Activated CD4-positive, alpha-beta T cell treated with anti-CD3 and anti-CD28 coated beads, Interleukin-2, amount 10 ng/mL, durations not matched to agents 24 days and 14 days (primary cell): ENCODE measurements around the gene FAM241B. TPM values are rescaled to one million over a fixed set of nuclear protein-coding genes. Genes with fewer than 3 reads are reported as not detected.

Experiments used
- DNase-seq: peaks from one replicate; pipeline ENCODE4 v3.0.0; 2022
- H3K27ac Mint-ChIP-seq: one replicate; pipeline ENCODE4 v1.8.0; 2022; ENCODE audit warnings: mild to moderate bottlenecking, mixed read lengths
- H3K27me3 Mint-ChIP-seq: one replicate; pipeline ENCODE4 v1.8.0; 2022; ENCODE audit warnings: mixed read lengths
- H3K36me3 Mint-ChIP-seq: one replicate; pipeline ENCODE4 v1.8.0; 2022; ENCODE audit warnings: low read depth, mild to moderate bottlenecking, mixed read lengths
- H3K4me1 Mint-ChIP-seq: one replicate; pipeline ENCODE4 v1.8.0; 2021; ENCODE audit warnings: mixed read lengths
- H3K4me3 Mint-ChIP-seq: one replicate; pipeline ENCODE4 v1.8.0; 2022; ENCODE audit warnings: mild to moderate bottlenecking, moderate library complexity, mixed read lengths
- H3K9me3 Mint-ChIP-seq: one replicate; pipeline ENCODE4 v1.8.0; 2021; ENCODE audit warnings: mixed read lengths
- intact Hi-C: fragments of 100-400 bp; cut with micrococcal nuclease; formaldehyde crosslinking; loops from one replicate; pipeline ENCODE4 v1.15.1; 2023
- total RNA-seq: library from RNA; stranded (reverse); gene quantifications from 2 replicates; pipeline ENCODE4 v1.2.3, GENCODE V29; 2022

FAM241B gene
- total RNA-seq, 1 donor from 2014 or later = 11.8 TPM

- Mint-ChIP-seq H3K4me1 (peaks cover 5% of the 10 kb centered on the region), H3K4me3 (no peak overlapping the region), H3K27ac (no peak overlapping the region), H3K9me3 (no peaks in the 10 kb centered on the region), H3K27me3 (peaks cover 9% of the 10 kb centered on the region), H3K36me3 (no peaks in the 10 kb centered on the region)
- no peak for DNase-seq
- intact Hi-C loops = no loop called here
Measured at GRCh38 chr10:69661414-69662172, 31.5 kb downstream of the FAM241B start.

DNA sequence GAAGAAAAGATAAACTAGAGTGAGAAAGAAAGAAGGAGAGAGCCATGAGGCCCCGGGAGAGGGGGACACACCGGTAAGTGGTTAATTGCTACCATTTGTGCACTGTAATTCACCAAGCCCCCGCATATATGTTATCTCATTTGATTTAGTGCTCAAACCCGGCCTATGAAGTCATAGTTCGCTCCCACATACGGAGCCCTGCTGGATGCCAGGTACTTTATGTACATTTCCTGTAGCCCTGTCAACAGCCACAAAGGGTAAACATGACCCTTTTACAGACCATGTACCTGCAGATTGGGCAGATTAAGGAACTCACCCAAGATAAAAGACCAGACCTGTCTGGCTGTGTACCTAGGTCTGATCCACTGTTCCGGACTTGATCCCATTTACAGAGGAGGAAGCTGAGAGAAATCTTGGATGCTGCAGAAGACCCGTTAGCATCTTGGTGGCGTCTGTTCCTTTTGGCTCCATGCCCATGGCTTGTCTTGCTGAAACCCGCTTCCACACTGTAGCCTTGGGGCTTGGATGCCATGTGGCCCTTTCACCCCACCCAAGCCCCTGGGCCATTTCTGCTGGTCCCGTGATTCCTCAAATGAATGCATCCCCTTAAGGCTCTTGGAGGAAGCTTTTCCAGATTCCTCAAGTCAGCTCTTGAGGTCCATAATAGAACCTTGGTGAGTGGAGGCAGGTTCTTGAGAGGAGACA, 32.3 kb downstream of the FAM241B start:
- peaks cover 11% of the 10 kb centered on the region for H3K27me3 Mint-ChIP-seq
- H3K36me3 Mint-ChIP-seq = no peaks in the 10 kb centered on the region
- H3K9me3 Mint-ChIP-seq = no peaks in the 10 kb centered on the region
- H3K4me3 Mint-ChIP-seq = no peak overlapping the region
- no peak for DNase-seq
- peaks cover 5% of the 10 kb centered on the region for H3K4me1 Mint-ChIP-seq
- no peak overlapping the region for H3K27ac Mint-ChIP-seq
- intact Hi-C loops = no loop called here

- intact Hi-C loops = no loop called here
- no peaks in the 10 kb centered on the region for H3K36me3 Mint-ChIP-seq
- no peaks in the 10 kb centered on the region for H3K9me3 Mint-ChIP-seq
- no peak overlapping the region for H3K4me3 Mint-ChIP-seq
- peaks cover 5% of the 10 kb centered on the region for H3K4me1 Mint-ChIP-seq
- no peak for DNase-seq
- H3K27me3 Mint-ChIP-seq = peaks cover 8% of the 10 kb centered on the region
- no peak overlapping the region for H3K27ac Mint-ChIP-seq
Measured at GRCh38 chr10:69662901-69663300, 32.9 kb downstream of the FAM241B start.

DNA sequence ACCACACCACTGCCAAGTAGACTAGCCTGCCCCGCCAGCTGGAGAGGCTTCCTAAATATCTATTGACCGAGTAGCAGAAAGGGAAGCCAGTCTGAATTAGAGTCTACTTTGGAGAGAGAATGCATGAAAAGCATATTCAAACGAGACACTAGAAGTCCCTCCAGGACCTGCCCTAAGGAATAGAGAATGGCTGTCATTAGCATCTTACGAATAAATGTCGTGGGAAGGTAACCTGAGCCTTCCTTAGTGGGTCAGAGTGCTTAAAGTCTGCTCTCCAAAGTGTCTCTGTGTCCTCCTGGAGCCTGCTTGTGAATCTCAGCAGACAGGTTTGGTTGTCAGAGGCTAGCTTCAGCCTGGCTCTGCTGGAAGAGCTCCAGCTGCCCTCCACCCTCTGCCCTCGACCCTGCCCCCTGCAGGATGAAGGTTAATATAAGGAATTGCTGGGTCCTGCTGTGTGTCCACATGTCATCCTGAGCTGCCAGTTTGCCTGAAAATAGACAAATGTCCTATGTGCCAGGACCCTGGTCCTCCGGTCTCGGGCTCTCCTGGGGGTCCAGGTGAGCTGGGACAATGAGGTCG, 33.4 kb downstream of the FAM241B start:
- DNase-seq = no peak
- H3K27ac Mint-ChIP-seq = no peak overlapping the region
- intact Hi-C loops = no loop called here
- no peaks in the 10 kb centered on the region for H3K9me3 Mint-ChIP-seq
- H3K4me3 Mint-ChIP-seq = no peak overlapping the region
- H3K36me3 Mint-ChIP-seq = no peaks in the 10 kb centered on the region
- H3K27me3 Mint-ChIP-seq = peaks cover 8% of the 10 kb centered on the region
- H3K4me1 Mint-ChIP-seq = peaks cover 5% of the 10 kb centered on the region

- Mint-ChIP-seq H3K4me3 (no peak overlapping the region), H3K9me3 (no peaks in the 10 kb centered on the region), H3K36me3 (no peaks in the 10 kb centered on the region), H3K27me3 (peaks cover 7% of the 10 kb centered on the region), H3K27ac (no peak overlapping the region), H3K4me1 (peaks cover 5% of the 10 kb centered on the region)
- intact Hi-C loops = no loop called here
- DNase-seq = no peak
Measured at GRCh38 chr10:69665474-69666320, 35.6 kb downstream of the FAM241B start.

DNA sequence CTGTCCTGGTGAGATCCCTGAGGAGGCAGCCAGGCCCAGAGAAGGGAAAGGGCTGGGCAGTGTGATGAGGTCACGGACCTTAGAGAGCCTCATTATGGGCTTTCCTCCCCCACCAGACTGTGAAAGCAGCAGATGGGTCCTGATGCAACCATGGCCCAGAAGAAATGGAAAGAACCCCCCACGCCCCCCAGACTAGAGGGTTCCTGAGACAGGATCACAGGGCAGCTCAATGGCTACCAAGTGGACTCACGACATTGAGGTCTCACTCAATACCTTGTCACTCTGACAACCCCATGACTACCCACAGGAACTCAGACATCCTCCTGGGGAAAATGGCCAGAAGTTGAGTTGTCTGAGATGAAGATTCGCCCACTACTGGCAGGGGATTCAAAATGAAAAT, 36.7 kb downstream of the FAM241B start:
- no peak for DNase-seq
- Mint-ChIP-seq H3K27me3 (peaks cover 7% of the 10 kb centered on the region), H3K4me3 (no peak overlapping the region), H3K9me3 (peaks cover 3% of the 10 kb centered on the region), H3K36me3 (no peaks in the 10 kb centered on the region), H3K4me1 (peaks cover 3% of the 10 kb centered on the region), H3K27ac (no peak overlapping the region)
- intact Hi-C loops = no loop called here

DNA sequence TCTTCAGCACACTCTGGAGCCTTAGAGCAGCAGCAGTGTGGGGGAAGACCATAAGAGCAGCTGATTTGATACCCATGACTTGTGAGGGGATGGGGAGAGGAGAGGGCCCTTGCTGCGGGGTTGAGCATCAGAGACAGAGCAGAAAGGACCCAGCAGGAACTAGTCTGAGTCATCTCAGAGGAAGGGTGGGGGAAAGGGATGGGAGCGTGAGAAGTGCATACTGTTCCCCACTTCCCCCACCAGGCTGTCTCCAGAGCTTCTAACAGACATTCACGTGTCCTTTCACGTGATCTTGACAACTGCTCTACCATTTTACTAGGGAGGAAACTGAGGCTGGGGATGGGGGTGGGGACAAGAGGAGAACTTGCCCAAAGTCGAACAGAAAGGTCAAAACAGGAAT, 38.7 kb downstream of the FAM241B start:
- Mint-ChIP-seq H3K27ac (no peak overlapping the region), H3K27me3 (peaks cover 9% of the 10 kb centered on the region), H3K4me3 (no peak overlapping the region), H3K9me3 (peaks cover 3% of the 10 kb centered on the region), H3K36me3 (no peaks in the 10 kb centered on the region), H3K4me1 (no peaks in the 10 kb centered on the region)
- intact Hi-C loops = no loop called here
- DNase-seq = no peak

- intact Hi-C loops = no loop called here
- Mint-ChIP-seq H3K27ac (no peak overlapping the region), H3K27me3 (peaks cover 9% of the 10 kb centered on the region), H3K36me3 (no peaks in the 10 kb centered on the region), H3K4me3 (no peak overlapping the region), H3K9me3 (peaks cover 3% of the 10 kb centered on the region), H3K4me1 (no peaks in the 10 kb centered on the region)
- DNase-seq = no peak
Measured at GRCh38 chr10:69669409-69669808, 39.4 kb downstream of the FAM241B start.

- no peaks in the 10 kb centered on the region for H3K36me3 Mint-ChIP-seq
- H3K27me3 Mint-ChIP-seq = peaks cover 6% of the 10 kb centered on the region
- intact Hi-C loops = no loop called here
- no peak overlapping the region for H3K27ac Mint-ChIP-seq
- no peaks in the 10 kb centered on the region for H3K4me1 Mint-ChIP-seq
- H3K9me3 Mint-ChIP-seq = peaks cover 3% of the 10 kb centered on the region
- DNase-seq = no peak
- no peak overlapping the region for H3K4me3 Mint-ChIP-seq
Measured at GRCh38 chr10:69673521-69673920, 43.5 kb downstream of the FAM241B start.

GRCh38 chr10:69674786-69675185, 44.7 kb downstream of the FAM241B start:
- Mint-ChIP-seq H3K27me3 (peaks cover 5% of the 10 kb centered on the region), H3K4me3 (no peak overlapping the region), H3K27ac (no peak overlapping the region), H3K36me3 (no peaks in the 10 kb centered on the region), H3K4me1 (no peaks in the 10 kb centered on the region), H3K9me3 (peaks cover 3% of the 10 kb centered on the region)
- DNase-seq = no peak
- intact Hi-C loops = no loop called here

GRCh38 chr10:69676301-69676700, 46.3 kb downstream of the FAM241B start:
- no peaks in the 10 kb centered on the region for H3K36me3 Mint-ChIP-seq
- H3K27ac Mint-ChIP-seq = no peak overlapping the region
- DNase-seq = no peak
- no peak overlapping the region for H3K4me3 Mint-ChIP-seq
- intact Hi-C loops = no loop called here
- H3K27me3 Mint-ChIP-seq = peaks cover 10% of the 10 kb centered on the region
- H3K9me3 Mint-ChIP-seq = no peaks in the 10 kb centered on the region
- H3K4me1 Mint-ChIP-seq = no peaks in the 10 kb centered on the region

- Mint-ChIP-seq H3K27ac (no peak overlapping the region), H3K36me3 (no peaks in the 10 kb centered on the region), H3K4me1 (no peaks in the 10 kb centered on the region), H3K9me3 (no peaks in the 10 kb centered on the region), H3K27me3 (peaks cover 10% of the 10 kb centered on the region), H3K4me3 (no peak overlapping the region)
- intact Hi-C loops = no loop called here
- DNase-seq = no peak
Measured at GRCh38 chr10:69677985-69678654, 48.1 kb downstream of the FAM241B start.

- intact Hi-C loops = no loop called here
- H3K27ac Mint-ChIP-seq = no peak overlapping the region
- no peaks in the 10 kb centered on the region for H3K9me3 Mint-ChIP-seq
- no peak overlapping the region for H3K4me3 Mint-ChIP-seq
- no peak for DNase-seq
- no peaks in the 10 kb centered on the region for H3K36me3 Mint-ChIP-seq
- peaks cover 8% of the 10 kb centered on the region for H3K27me3 Mint-ChIP-seq
- no peaks in the 10 kb centered on the region for H3K4me1 Mint-ChIP-seq
Measured at GRCh38 chr10:69679736-69680135, 49.7 kb downstream of the FAM241B start.
